Measurements from ENCODE around the gene FUT1. TPM values are rescaled to one million over a fixed set of nuclear protein-coding genes. Genes with fewer than 3 reads are reported as not detected.
A peak's percentile ranks its signal among the peaks of the same experiment; 100 is the strongest.

FUT1 gene
- total and polyA plus RNA-seq, 9 of the 15 experiments (the other 6 are each of a cell fraction or from before 2014, with no cell fraction given): 2.3 to 18.5 (median 8.8) TPM

- Histone ChIP-seq H3K4me3 (peak within 1 kb of the TSS; percentile 54), H4K20me1 (replicated peaks; ENCODE audit: control insufficient read depth, insufficient read depth, low read length) (no peaks in the 10 kb centered on the region), H3K27me3 (ENCODE audit: control insufficient read depth in 2 of 2, insufficient read depth in 2 of 2, low read length in 2 of 2) (no peaks in the 10 kb centered on the region), H3K9me1 (ENCODE audit: control insufficient read depth, insufficient read depth, low read length) (no peaks in the 10 kb centered on the region), H3K4me2 (ENCODE audit: insufficient read depth, low read length) (peak within 1 kb of the TSS; percentile 84), H3K79me2 (ENCODE audit: control insufficient read depth, insufficient read depth, low read length) (0 out of 3 replicates have a peak, but pooled peaks cover 3% of the 10 kb centered on the region), H2AFZ (ENCODE audit: low read depth, low read length) (peak within 1 kb of the TSS; percentile 98), H3K9ac (ENCODE audit: insufficient read depth in 1 of 2, low read depth in 2 of 2, low read length in 2 of 2) (peak within 1 kb of the TSS; percentile 69 to 91), H3K4me1 (replicated peaks in 1 of 2; ENCODE audit: control insufficient read depth in 2 of 2, insufficient read depth in 2 of 2, low read length in 2 of 2) (peaks cover 16 to 62% of the 10 kb centered on the region in 2 experiments), H3K9me3 (replicated peaks; ENCODE audit: control insufficient read depth, insufficient read depth, low read depth, low read length) (no peaks in the 10 kb centered on the region), H3K27ac (ENCODE audit: extremely low read depth, low read depth, low read length) (peak within 1 kb of the TSS; percentile 75), H3K36me3 (ENCODE audit: control insufficient read depth, insufficient read depth, low read length) (no peaks in the 10 kb centered on the region)
- WGBS (ENCODE audit: insufficient coverage, low coverage, missing lambda C conversion rate): 80% methylated on average over 15 of the region's 33 CpGs
- intact Hi-C loops (cut with micrococcal nuclease) (no loop called here), in situ Hi-C loops (cut with MboI) (no loop called here)
- ChIA-PET POLR2A (interaction anchor here (1.1 kb wide), 1 partner anchor 58 kb away, joined by 3 read pairs; no protein-coding TSS in a partner anchor), CTCF (ENCODE audit: low intra/inter-chr PET ratio) (interaction anchor here (0.6 kb wide), 1 partner anchor 532 kb away, joined by 4 read pairs; no protein-coding TSS in a partner anchor)
- ATAC-seq (no peak), DNase-seq (ENCODE audit: extremely low read depth in 1 of 4, low spot score in 3 of 4) (peak in 2 of 4 experiments; percentile 41 to 44), FAIRE-seq (no peak)
- no TSS peak for BruUV-seq (replicated peaks)
- TF ChIP-seq ZNF324 (CRISPR knock-in tag; IDR thresholded peaks at IDR 0.05) (no peak), SNAPC5 (CRISPR knock-in tag; IDR thresholded peaks at IDR 0.05) (no peak), ZBTB33 (CRISPR knock-in tag; IDR thresholded peaks at IDR 0.05) (no peak), TEAD1 (CRISPR knock-in tag; IDR thresholded peaks at IDR 0.05) (no peak), PCBP1 (IDR thresholded peaks at IDR 0.05; ENCODE audit: low read depth, low read length, poor library complexity, severe bottlenecking) (peak; percentile 30), ZBTB11 (CRISPR knock-in tag; IDR thresholded peaks at IDR 0.05) (no peak), ZNF77 (CRISPR knock-in tag; IDR thresholded peaks at IDR 0.05) (no peak), ZNF592 (IDR thresholded peaks at IDR 0.05) (no peak), TCF7L2 (IDR thresholded peaks at IDR 0.05; ENCODE audit: low read depth, low read length) (no peak)
Measured at GRCh38 chr19:48719263-48720171, 32.9 kb downstream of the FUT1 start, which contains the start of gene MAMSTR. Gene MAMSTR, minus strand, starts transcription at chr19:48719725. Its CDS starts 694 bp downstream, at chr19:48719031.

Measured in K562 (cell line).